Measurements from ENCODE around the gene GEMIN7.
"Not testable (repeated sequence)": the region's sequence is repeated elsewhere in the genome, so short reads cannot be mapped to it uniquely, and the experiment has no call there.

GEMIN7 gene

GRCh38 chr19:45091031-45091923 lies 12.2 kb downstream of the GEMIN7 start:
- DNase-seq = peak; percentile 99

GRCh38 chr19:45092747-45093678 lies 14.0 kb downstream of the GEMIN7 start, which contains the start of gene PPP1R37:
TSS of gene PPP1R37 (plus strand) at chr19:45093179. CDS start at chr19:45093326, 147 bp downstream.
- peak; percentile 98 for DNase-seq

- DNase-seq = no peak
Measured at GRCh38 chr19:45094137-45094536, 15.1 kb downstream of the GEMIN7 start.

GRCh38 chr19:45094707-45095106 lies 15.6 kb downstream of the GEMIN7 start:
- DNase-seq = no peak

GRCh38 chr19:45095496-45096413 lies 16.7 kb downstream of the GEMIN7 start:
- DNase-seq = no peak

- no peak for DNase-seq
Measured at GRCh38 chr19:45096700-45097099, 17.6 kb downstream of the GEMIN7 start.

- no peak for DNase-seq
Measured at GRCh38 chr19:45097450-45097775, 18.4 kb downstream of the GEMIN7 start.

GRCh38 chr19:45097776-45098520 lies 18.9 kb downstream of the GEMIN7 start:
- DNase-seq = peak; percentile 87

- no peak for DNase-seq
Measured at GRCh38 chr19:45098521-45099466, 19.7 kb downstream of the GEMIN7 start.

DNA sequence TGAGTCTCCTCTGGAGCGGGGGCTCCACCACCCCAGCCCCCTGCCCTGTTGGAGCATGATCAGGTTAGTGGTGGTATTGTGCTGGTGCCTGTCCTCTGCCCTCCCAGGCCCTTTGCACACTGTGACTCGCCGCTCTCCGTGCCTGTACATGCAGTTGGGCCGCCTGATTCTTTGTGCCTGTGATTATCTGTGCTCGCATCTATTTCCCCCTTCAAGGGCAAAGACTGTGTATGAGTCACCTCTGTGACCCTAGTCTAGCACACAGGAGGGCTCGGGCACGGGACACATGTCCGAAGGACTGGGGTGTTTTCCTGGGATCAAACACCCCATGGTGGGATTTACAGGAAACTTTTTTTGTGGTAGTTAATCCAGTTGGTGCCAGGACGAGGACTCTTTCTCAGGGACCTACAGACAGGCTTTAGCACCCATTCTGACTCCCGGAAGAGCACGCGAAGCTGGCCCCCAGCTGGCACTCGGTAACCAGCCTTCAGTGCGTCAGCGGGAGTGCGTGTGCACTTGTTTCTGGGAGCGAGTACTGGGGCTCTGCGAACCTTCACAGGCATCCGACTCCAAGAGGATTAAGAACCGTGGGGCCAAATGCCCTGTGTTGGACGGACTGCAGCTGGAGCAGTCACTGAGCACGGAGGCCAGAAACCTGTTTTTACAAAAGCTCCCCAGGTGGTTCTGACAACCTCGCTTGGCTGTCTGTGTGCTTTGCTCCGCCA lies 20.6 kb downstream of the GEMIN7 start:
- DNase-seq = no peak

GRCh38 chr19:45100201-45100600 lies 21.1 kb downstream of the GEMIN7 start:
- DNase-seq = no peak

DNA sequence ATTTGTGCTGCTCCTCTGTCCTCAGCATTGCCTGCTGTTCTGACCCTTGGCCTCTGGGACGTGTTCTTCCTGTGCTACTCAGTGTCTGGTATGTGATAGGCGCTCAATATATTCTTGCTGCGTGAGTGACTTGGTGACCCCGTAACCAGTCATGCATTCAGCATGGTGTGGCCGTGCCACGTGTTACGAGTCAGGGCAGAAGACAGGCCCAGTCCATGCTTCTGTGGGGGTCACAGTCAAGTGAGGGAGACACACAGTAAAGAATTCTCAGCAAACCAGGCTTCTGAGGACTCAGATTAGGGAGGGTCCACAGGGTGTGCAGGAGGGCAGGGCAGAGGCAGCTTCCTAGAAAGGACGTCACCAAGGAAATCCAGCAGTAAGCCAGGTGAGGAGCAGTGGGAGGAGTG lies 21.8 kb downstream of the GEMIN7 start:
- DNase-seq = peak; percentile 13

- DNase-seq = no peak
Measured at GRCh38 chr19:45101806-45102205, 22.7 kb downstream of the GEMIN7 start.

GRCh38 chr19:45102481-45102880 lies 23.4 kb downstream of the GEMIN7 start:
- DNase-seq = no peak

GRCh38 chr19:45103156-45103507 lies 24.1 kb downstream of the GEMIN7 start:
- peak; percentile 26 for DNase-seq

- DNase-seq = no peak
Measured at GRCh38 chr19:45103508-45104319, 24.7 kb downstream of the GEMIN7 start.

- no peak for DNase-seq
Measured at GRCh38 chr19:45104658-45105349, 25.7 kb downstream of the GEMIN7 start.

DNA sequence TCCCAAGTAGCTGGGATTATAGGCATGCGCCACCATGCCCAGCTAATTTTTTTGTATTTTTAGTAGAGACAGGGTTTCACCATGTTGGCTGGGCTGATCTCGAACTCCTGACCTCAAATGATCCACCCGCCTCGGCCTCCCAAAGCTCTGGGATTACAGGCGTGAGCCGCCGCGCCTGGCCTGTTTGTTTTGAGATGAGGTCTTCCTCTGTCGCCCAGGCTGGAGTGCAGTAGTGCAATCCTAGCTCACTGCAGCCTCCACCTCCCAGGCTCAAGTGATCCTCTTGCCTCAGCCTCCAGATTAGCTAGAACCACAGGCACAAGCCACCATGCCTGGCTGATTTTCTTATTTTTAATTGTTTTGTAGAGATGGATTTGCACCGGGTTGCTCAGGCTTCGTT lies 27.3 kb downstream of the GEMIN7 start:
- DNase-seq = not testable (repeated sequence)
